Keratinocyte (primary cell): ENCODE measurements around the gene FRMPD4. TPM values are rescaled to one million over a fixed set of nuclear protein-coding genes. Genes with fewer than 3 reads are reported as not detected.

Experiments
- DNase-seq: peaks from one replicate; pipeline ENCODE4 v3.0.0-alpha.2; 2011; ENCODE audit warnings: low read depth, missing footprints, low spot score
- FAIRE-seq: peaks from 2 replicates; lab custom pipeline; 2011; peaks lifted over from hg19 to GRCh38; lab: Jason Lieb, UNC
- H2AFZ ChIP-seq: 2 replicates; pipeline ENCODE4 v1.6.0; 2012; ENCODE audit warnings: low read length, control low read depth, inconsistent platforms; ENCODE audit not compliant: control insufficient read depth
- H3K27ac ChIP-seq: 2 replicates; pipeline ENCODE4 v1.5.1; 2011; ENCODE audit warnings: low read length; ENCODE audit not compliant: control insufficient read depth, insufficient read depth
- H3K27me3 ChIP-seq: 3 replicates; pipeline ENCODE4 v1.6.0; 2011; ENCODE audit warnings: low read length; ENCODE audit not compliant: control insufficient read depth, insufficient read depth; ENCODE audit errors: extremely low read depth
- H3K36me3 ChIP-seq, 2 experiments: 2 replicates in 1 of 2; 3 replicates in 1 of 2; pipeline ENCODE4 v1.5.1; 2011; ENCODE audit warnings: low read length in 2 of 2, mild to moderate bottlenecking in 1 of 2; ENCODE audit not compliant: control insufficient read depth in 2 of 2, insufficient read depth in 2 of 2; ENCODE audit errors: extremely low read depth in 1 of 2
- H3K4me1 ChIP-seq: 3 replicates; pipeline ENCODE4 v1.5.1; 2011; ENCODE audit warnings: low read length; ENCODE audit not compliant: control insufficient read depth, insufficient read depth; ENCODE audit errors: extremely low read depth
- H3K4me2 ChIP-seq: 3 replicates; pipeline ENCODE4 v1.6.0; 2011; ENCODE audit warnings: low read depth, low read length; ENCODE audit not compliant: control insufficient read depth, insufficient read depth; ENCODE audit errors: extremely low read depth
- H3K4me3 ChIP-seq, 3 experiments: fragments of 200-600 bp in 1 of 3; sonication (generic) in 1 of 3; 2 replicates in 2 of 3; 3 replicates in 1 of 3; pipeline ENCODE4 v1.5.1; 2011 to 2016; ENCODE audit warnings: low read length in 3 of 3, mild to moderate bottlenecking in 3 of 3, control low read depth in 2 of 3, inconsistent platforms in 1 of 3, low read depth in 1 of 3, mixed read lengths in 1 of 3, mixed run types in 1 of 3, moderate library complexity in 1 of 3; ENCODE audit not compliant: control insufficient read depth in 2 of 3, insufficient read depth in 2 of 3; ENCODE audit errors: extremely low read depth in 1 of 3
- H3K79me2 ChIP-seq: 2 replicates; pipeline ENCODE4 v1.6.0; 2012; ENCODE audit warnings: low read length; ENCODE audit not compliant: control insufficient read depth, insufficient read depth
- H3K9ac ChIP-seq: 3 replicates; pipeline ENCODE4 v1.6.0; 2011; ENCODE audit warnings: low read length; ENCODE audit not compliant: control insufficient read depth, insufficient read depth; ENCODE audit errors: extremely low read depth
- H3K9me1 ChIP-seq: 3 replicates; pipeline ENCODE4 v1.6.0; 2011; ENCODE audit warnings: low read length; ENCODE audit not compliant: control insufficient read depth, insufficient read depth; ENCODE audit errors: extremely low read depth
- H3K9me3 ChIP-seq: 2 replicates; pipeline ENCODE4 v1.5.1; 2012; ENCODE audit warnings: low read depth, low read length; ENCODE audit not compliant: control insufficient read depth
- H4K20me1 ChIP-seq: 3 replicates; pipeline ENCODE4 v1.6.0; 2011; ENCODE audit warnings: low read length; ENCODE audit not compliant: control insufficient read depth, insufficient read depth; ENCODE audit errors: extremely low read depth
- EZH2 ChIP-seq: IDR thresholded peaks from one replicate; pipeline ENCODE4 v1.6.1; 2012; ENCODE audit warnings: inconsistent platforms, mild to moderate bottlenecking, low read length, moderate library complexity
- dilution Hi-C: fragments of 300-500 bp; cut with MboI; formaldehyde crosslinking; loops from one replicate; pipeline ENCODE4 v1.7.0; 2020; ENCODE audit warnings: low sequenced_read_pairs; ENCODE audit not compliant: extremely low pct_ligation_motif_present
- polyA plus RNA-seq, 5 experiments: library from polyadenylated mRNA; depleted of rRNA in 3 of 5; stranded (reverse) in 3 of 5; stranded (forward) in 1 of 5; unstranded in 1 of 5; fragments of >200 nt; gene quantifications; 1 replicate in 1 of 5; 2 replicates in 3 of 5; 3 replicates in 1 of 5; pipeline versions ENCODE4 v1.2.1 to v1.2.3, GENCODE V29; 2011 to 2012; ENCODE audit warnings: missing spikeins in 2 of 5, low read depth in 1 of 5, low replicate concordance in 1 of 5
- TF ChIP-seq, protein P1 (sequence below), 3 experiments: IDR thresholded peaks in 1 of 3; conservative IDR thresholded peaks in 1 of 3; optimal IDR thresholded peaks in 1 of 3; 2 replicates in 2 of 3; 3 replicates in 1 of 3; pipeline versions ENCODE3 to v1.5.1; 2011; ENCODE audit warnings: low read length in 3 of 3, mild to moderate bottlenecking in 3 of 3, moderate library complexity in 2 of 3, control low read depth in 1 of 3, inconsistent platforms in 1 of 3; ENCODE audit not compliant: insufficient read depth in 2 of 3; ENCODE audit errors: extremely low read depth in 1 of 3

The FRMPD4 gene
- polyA plus RNA-seq, 1 donor (not counting 4 experiments of a cell fraction or from before 2014, with no cell fraction given) = 0.05 TPM

DNA sequence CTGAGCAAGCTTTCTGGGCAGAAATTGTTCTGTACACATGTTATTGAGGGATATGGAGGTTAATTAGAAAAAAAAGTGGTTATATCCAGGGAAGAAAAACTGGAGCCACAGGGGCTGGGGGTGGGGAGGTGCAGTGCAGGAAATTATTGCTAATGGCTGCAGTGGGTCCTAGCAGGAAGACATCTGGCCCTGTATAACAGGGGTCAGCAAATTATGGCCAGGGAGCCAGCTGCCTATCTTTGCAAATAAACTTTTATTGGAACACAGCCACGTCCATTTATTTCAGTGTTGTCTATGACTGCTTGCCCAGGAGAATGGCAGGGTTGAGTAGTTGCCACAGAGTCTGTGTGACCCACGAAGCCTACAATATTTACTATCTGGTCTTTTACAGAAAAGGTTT is 629.6 kb downstream of the FRMPD4 start:
- dilution Hi-C loops = no loop called here
- Histone ChIP-seq H3K9me1 (no peaks in the 10 kb centered on the region), H3K4me3 (no peak overlapping the region), H3K4me2 (no peak overlapping the region), H3K9ac (no peak overlapping the region), H3K36me3 (no peaks in the 10 kb centered on the region), H3K4me1 (no peaks in the 10 kb centered on the region), H2AFZ (no peak overlapping the region), H3K9me3 (no peaks in the 10 kb centered on the region), H3K27me3 (no peaks in the 10 kb centered on the region), H3K27ac (no peak overlapping the region), H3K79me2 (no peaks in the 10 kb centered on the region), H4K20me1 (no peaks in the 10 kb centered on the region)
- DNase-seq (no peak), FAIRE-seq (no peak)
- no peak for TF ChIP-seq EZH2
- TF ChIP-seq, protein P1, sequence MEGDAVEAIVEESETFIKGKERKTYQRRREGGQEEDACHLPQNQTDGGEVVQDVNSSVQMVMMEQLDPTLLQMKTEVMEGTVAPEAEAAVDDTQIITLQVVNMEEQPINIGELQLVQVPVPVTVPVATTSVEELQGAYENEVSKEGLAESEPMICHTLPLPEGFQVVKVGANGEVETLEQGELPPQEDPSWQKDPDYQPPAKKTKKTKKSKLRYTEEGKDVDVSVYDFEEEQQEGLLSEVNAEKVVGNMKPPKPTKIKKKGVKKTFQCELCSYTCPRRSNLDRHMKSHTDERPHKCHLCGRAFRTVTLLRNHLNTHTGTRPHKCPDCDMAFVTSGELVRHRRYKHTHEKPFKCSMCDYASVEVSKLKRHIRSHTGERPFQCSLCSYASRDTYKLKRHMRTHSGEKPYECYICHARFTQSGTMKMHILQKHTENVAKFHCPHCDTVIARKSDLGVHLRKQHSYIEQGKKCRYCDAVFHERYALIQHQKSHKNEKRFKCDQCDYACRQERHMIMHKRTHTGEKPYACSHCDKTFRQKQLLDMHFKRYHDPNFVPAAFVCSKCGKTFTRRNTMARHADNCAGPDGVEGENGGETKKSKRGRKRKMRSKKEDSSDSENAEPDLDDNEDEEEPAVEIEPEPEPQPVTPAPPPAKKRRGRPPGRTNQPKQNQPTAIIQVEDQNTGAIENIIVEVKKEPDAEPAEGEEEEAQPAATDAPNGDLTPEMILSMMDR (optimal IDR thresholded peaks at IDR 0.05 in 1 of 3, IDR thresholded peaks at IDR 0.05 in 1 of 3, conservative IDR thresholded peaks at IDR 0.05 in 1 of 3; ENCODE audit: extremely low read depth in 1 of 3, insufficient read depth in 2 of 3, low read length in 3 of 3) = no peak

DNA sequence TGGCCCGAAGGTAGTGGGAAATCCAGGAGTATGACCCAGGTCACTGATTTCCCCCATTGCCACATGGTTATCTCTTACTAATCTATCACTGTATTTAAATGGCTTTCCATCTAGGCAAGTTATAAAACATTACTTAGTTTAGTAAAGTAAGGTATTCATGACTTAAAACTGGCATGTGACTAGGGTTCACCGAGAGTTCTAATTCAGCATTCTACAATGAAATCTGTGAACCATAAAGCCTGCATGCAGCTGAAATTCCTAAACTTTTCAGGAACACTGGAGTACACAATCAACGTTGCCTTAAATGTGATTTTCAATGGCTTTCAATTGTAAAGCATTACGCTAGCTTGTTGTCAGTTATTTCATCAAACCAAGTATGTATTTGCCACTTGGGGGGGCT is 630.2 kb downstream of the FRMPD4 start:
- H3K9ac ChIP-seq = no peak overlapping the region
- no peaks in the 10 kb centered on the region for H3K36me3 ChIP-seq
- TF ChIP-seq, protein P1 (optimal IDR thresholded peaks at IDR 0.05 in 1 of 3, IDR thresholded peaks at IDR 0.05 in 1 of 3, conservative IDR thresholded peaks at IDR 0.05 in 1 of 3; ENCODE audit: extremely low read depth in 1 of 3, insufficient read depth in 2 of 3, low read length in 3 of 3) = no peak
- no peak for TF ChIP-seq EZH2
- no peaks in the 10 kb centered on the region for H3K9me1 ChIP-seq
- H2AFZ ChIP-seq = no peak overlapping the region
- H3K79me2 ChIP-seq = no peaks in the 10 kb centered on the region
- FAIRE-seq (no peak), DNase-seq (no peak)
- no peak overlapping the region for H3K4me2 ChIP-seq
- dilution Hi-C loops = no loop called here
- H3K27ac ChIP-seq = no peak overlapping the region
- no peaks in the 10 kb centered on the region for H4K20me1 ChIP-seq
- H3K4me1 ChIP-seq = no peaks in the 10 kb centered on the region
- no peak overlapping the region for H3K4me3 ChIP-seq
- H3K9me3 ChIP-seq = no peaks in the 10 kb centered on the region
- H3K27me3 ChIP-seq = no peaks in the 10 kb centered on the region
